ENCODE data around the gene STARD10.

The STARD10 gene

DNA sequence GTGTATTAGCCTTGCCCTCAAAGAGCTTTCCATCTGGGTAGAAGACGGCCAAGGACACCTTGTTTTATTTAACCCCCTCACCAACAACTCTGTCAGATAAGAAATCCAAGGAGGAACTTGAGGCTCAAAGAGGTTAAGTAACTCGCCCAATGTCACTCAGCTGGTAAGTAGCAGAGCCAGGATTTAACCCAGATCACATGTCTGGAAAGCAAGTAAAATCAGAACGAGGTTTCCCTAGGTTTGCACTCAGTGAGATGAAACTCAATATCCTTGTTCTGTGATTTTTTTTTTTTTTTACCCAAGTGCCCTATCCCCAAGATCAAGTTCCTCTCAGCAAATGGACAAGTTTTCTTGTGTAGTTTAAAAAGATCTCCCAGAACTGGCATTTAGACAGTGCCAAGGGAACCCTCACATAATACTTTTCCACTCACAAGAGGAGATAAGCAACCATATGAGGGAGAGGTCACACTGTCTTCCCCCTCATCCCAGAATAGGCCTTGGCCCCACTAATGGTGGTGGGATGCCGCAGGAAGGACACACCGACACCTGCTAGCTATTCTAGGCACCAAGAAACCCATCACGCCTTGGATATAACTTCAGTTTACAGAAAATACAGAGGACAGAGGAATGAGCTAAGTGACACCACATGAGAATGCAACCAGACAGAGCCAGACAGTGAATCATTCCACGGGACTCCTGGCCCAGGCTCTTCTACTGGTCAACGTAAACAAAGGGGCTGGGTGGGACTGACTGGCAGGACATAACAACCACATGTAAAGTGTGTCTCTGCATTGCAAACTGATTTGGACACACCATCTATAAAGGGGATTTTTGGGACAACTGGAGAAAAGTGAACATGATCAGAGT, 33.1 kb downstream of the STARD10 start:
- DNase-seq, result peak; percentile 70

DNA sequence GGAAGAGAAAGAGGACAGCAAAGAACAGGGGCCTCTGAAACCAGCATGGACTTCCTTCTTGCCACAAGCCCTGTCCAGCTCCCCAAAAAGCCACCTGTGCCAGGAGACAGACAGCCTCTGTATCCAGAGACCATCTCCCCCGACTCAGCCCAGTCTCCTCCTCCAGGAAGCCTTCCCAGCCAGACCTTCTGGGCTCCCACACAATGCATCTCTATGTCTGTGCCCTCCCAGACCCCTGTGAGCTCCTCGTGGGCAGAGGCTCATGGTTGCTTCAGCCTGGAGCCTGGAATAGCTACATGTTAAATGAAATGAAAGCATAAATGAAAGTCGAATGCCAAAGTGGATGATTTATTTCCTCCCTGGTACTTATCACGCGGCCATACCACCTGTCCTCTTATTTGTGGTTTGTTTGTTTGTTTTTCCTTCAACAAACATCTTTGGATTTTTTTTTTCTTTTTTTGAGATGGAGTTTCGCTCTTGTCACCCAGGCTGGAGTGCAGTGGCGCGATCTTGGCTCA, 34.3 kb downstream of the STARD10 start:
- DNase-seq, result no peak

DNA sequence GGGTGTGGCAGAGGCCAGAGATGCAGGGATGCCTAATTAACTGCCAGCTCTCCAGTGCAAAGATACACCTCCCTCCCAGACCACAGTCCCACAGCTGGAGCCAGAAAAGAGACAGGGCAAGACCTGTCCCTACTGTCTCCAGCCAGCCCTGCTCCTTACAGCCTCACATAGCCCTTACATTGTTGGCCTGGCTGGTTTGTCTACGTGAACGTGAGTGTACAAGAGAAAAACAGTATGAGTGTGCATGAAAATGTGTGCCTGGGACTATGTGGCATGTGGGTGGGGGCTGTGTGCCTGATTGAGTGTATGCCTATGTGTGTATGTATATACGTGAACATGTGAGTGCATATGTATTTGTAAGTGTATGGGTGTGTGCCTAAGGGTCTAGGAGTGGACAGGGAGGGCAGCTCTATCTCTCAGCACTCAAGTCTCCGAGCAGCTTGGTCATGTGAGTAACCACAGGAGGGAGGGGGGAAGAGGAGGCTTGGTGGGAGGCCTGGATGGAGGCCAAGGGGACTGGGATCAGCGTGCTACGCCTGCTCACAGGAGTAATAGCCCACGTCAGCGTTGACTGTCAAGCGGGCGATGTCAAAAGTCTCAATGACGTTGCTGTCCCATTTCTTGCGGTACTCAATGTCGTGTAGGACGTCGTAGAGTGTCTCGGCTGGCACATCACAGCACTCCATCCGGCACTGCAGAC, 35.0 kb downstream of the STARD10 start:
- peak; percentile 93 for DNase-seq

DNA sequence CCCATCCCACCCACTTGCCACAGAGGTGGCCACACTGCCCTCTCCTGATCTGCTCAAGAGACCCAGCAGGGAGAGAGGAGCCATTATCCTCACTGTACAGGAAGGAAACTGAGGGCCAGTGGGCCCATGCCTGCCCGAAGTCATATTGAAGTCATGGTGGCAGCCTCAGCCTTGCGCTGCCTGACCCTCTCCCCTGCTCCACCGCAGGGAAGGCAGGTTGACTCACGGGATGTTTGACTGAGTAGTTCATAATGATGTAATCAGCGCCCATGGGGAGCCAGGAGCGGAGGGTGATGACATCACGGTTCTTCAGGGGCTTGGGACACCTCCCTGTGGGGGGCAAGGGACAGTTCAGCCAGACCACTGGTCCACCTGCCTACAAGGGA, 35.5 kb downstream of the STARD10 start:
- DNase-seq, result peak; percentile 65

DNA sequence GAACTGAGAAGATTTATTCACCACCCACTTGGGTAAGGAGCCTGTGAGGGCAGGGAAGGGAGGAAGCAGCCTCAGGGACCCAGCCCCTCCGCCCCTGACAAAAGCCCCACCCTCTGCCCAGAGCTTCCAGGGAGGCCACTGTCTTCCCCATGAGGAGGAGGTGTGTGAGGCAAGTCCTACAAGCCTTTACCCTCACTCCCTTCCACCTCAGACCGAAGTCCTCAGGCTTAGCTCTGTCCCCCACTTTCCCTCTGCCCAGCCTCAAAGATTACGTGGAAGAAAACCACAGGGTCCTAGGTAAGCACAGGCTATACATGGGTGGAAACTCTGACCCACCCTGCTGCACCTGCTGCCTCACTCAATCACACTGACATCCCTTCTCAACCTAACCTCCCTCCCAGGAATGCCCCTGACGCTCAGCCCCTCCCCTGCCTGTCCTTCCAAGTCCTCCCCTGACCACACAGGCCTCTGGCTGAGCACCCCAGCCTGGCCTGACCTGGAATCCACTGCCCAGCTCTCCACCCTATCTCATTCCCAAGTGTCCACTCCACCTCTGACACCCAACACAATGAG, 38.0 kb downstream of the STARD10 start:
- DNase-seq, result no peak

DNA sequence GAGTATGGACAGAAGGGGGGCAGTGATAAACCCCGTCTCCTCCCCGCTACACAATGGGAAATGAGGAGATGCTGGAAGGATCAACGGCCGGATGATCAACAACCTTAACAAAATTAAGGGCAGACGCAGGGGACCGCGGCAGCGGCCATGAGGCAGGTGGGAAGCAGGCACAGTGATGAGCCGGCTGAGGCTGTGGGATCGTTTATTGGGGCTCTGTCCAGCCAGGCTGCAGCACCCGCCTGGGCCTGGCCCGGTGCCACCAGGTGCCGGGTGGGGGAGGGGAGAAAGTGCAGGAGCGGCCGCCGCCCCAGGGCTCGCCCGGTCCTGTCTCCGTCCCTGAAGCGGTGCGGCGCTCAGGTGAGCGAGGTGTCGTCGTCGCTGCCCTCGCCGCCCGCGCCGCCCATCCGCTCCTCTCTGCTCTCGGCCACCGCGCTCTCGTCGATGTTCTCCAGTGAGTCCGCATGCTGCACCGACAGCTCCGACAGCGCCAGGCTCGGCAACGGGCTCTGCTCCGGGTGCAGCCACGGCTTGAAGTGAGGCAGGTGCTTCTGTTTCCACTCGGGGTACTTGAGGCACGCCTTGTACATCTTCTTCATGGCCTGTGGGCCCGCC, 39.2 kb downstream of the STARD10 start:
- no peak for DNase-seq

DNA sequence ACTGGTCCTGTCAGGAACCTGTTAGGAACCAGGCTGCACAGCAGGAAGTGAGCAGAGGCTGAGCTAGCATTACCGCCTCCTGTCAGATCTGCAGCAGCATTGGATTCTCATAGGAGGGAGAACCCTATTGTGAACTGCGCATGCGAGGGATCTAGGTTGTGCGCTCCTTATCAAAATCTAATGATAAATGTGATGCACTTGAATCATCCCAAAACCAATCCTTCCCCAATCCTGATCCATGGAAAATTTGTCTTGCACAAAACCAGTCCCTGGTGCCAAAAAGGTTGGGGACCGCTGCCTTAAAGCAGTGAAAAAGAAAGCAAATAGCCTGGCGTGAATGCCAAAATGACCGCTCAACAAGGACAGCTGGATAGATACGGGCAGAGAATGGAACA, 39.7 kb downstream of the STARD10 start:
- no peak for DNase-seq

DNA sequence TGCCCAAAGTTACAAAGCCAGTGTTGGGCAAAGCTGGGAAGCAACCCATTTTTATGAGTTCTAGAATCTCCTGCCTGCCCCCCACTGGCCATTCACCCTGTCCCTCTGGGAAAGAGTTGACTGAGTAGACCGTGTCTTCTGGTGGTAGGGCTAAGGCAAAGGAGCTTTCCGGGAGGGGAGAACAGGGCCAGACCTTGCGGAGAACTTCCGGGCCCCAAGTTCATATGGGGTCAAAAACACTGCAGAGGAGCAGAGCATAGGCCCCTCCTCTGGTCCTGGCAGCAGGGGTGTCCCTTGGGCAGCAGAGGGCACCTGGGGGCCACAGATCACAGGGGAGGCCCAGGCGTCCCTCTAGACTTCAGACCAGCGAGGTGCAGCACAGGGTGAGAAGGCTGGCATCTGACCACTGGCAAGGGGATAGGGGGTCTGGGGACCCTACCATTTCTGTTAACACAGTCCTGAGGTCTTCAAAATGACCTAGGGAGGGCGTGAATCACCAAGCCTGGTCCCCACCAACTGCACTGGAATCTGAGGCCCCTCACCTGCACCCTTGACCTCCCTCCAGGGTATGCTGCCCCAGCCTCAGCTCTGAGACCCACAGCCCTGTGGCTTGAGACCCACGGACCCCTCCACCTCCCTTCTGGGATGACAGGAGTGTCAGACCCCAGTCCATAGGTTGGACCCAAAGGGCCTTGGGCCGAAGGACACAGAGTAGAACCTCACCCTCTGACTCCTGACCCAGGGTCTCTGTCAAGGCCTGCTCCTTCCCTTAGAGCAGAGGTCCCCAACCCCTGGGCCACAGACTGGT, 40.3 kb downstream of the STARD10 start:
- no peak for DNase-seq

DNA sequence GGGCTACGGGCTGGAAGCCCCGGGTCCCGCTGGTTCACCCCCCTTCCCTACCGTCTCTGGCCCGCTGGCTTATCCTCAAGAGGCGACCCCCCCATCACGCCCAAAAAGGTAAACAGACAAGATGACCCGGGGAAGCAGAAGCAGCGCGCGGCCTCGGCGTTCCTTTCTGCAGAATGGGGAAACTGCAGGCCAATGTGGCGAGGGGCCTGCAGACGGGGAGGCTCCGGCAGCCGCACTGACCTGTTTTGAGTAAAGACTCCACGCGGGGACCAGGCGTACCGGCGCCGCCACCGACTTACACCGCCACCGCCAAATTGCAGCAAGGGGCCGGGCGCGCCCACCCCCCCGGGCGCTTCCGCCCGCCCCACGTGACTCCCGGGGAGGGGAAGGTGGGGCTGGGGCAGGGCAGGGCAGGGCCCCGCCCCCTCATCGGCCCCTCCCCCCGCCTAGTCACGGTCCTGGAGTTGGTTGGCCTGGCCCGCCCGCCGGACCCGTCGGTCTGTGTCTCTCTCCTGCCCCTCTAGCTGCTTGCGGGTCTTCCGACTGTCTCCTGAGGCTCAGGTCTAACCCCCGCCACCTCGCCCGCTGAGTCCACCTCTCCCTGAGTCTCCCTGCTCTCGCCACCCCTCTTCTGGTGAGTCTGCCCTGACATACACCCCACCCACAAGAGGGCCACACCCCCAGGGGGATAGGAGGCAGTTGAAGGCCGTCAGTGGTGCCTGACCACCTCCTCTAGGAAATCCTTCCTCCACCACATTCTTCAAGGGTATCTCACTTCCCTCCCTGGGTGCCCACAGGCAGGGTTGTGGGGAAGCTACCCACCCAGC, 41.5 kb downstream of the STARD10 start, which contains the start of gene ARAP1:
Gene ARAP1, minus strand, starts transcription at position 321 of the 827 bp plus-strand sequence. CDS start 25,280 bp downstream, outside the sequence.
- DNase-seq, result peak; percentile 72

DNA sequence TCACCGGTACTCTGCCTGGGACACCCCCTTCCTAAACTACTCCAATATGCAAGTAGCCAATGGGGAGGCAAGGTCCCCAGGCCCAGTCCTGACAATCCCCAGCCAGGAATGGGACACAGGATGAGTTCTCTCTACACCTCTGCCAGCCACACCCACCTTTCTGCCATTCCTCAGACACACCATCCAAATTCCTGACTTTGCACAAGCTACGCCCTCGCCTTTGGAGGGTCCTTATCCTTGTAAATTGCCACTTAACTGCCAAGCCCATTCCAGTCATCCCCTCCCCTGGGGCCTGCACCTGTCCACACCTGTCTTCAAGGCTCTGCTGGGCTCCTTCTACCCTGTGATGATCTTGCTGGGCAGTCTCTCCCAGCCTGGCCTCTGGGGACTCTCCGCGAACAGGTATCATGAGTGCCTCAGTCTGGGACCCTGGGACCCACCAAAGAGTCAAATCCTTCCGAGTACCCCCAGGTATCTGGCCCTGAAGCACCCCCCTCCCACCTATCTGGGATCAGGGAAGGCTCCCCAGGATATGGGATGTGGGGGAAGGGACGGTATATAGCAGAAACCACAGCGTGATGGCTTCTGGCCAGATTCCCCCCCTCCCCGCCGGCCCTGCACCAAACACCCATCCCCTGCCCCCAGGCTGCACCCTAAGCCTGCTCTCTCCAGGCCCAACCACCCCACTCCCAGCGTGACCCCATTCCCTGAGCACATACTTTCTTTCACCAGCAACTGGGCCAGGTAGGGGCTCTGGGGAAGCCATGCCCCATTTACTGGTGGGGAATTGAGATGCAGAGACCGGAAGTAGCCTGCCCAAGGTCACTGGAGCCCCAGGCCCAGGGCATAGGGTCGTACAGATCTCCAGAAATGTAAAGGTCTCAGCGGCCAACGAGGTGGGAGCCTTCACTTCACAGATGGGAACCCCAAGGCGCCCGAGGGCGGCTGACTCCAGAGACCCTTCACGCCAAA, 42.4 kb downstream of the STARD10 start:
- no peak for DNase-seq

DNA sequence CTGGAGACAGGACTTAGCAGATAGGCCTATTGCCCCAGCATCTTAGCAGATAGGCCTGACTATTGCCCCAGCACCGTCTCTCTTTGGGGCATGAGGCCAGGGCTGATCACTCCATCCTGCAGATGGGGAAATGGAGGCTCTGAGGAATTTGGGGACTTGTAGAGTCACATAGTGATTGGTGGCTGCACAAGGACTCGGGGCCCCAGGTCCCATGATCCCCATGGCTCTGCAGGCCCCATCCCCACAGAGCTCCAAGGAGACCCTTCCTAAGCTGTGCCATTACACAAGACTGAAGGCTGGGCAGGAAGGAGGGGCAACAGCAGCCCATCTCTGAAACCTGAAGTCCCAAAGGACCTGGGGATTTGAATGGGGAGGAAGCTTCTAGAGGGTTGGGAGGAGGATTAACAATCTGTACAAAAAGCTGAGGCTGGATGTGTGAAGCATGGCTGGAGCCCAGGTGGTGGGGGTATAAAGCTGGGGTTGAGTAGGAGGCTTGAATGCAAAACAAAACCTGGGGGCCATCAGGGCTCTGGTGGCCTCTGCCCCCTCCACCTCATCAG, 43.2 kb downstream of the STARD10 start:
- no peak for DNase-seq

DNA sequence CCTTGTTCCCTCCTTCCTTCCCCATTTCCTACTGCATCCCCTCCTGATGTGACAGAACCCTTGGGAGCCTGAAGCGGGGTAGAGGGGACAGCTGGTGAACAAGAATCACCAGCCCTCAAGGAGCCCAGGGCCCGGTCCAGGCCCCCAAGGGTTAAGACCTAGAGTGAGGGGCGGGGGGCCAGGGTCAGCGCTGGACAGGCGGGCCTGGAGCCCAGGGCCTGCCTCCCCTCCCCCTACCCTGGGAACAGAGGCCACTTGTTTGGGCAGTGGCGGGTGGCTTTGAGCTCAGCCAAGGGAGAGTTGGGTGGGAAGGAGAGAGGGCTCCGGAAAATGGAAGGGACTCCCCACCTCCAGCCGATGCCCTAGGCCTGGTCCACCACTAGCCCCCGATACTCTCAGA, 43.8 kb downstream of the STARD10 start:
- no peak for DNase-seq

DNA sequence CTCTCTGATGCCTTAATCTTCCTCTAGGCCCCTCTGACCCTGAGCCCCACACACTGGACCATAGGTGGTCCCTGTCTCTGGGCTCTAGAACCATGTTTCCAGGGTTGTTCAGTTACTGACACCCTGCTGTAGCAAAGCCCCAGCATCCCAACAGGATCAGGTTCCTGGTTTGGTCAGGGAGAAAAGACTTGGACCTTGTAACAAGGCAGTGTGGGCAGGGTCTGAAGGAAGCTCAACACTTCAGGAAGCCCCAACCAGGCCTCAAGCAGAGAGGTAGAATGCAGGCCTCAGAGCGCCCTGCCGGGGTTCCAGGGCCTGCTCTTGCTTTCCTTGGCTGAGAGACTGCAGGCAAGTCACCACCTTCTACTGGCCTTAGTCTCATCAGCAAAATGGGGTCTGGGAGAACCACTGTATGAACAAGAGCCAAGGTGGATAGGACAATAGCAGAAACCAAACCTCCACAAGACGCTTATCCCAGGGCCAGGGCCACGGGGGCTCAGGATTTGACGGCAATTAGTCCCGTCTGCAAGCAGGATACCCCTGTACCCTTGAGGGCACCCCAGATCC, 46.5 kb downstream of the STARD10 start:
- DNase-seq, result no peak

DNA sequence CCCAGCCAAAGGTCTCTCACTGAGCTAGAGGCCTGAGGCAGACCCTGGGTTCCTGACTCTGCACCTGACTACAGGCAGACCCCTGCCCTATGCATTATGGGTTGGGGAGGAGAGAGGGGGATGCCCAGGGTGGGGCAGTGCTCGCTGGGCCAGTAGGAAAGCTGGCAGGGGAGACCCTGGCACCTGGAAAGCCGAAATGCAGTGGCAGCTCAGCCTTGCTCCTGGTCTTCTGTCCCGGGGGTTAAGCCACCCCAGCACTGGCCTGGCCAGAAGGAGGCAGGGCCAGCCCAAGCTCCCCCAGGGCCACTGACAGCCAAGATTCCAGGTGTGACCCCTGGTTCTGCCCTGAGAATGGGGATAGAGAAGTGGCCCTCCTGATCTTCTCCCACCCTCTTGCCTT, 47.0 kb downstream of the STARD10 start:
- DNase-seq, result no peak

DNA sequence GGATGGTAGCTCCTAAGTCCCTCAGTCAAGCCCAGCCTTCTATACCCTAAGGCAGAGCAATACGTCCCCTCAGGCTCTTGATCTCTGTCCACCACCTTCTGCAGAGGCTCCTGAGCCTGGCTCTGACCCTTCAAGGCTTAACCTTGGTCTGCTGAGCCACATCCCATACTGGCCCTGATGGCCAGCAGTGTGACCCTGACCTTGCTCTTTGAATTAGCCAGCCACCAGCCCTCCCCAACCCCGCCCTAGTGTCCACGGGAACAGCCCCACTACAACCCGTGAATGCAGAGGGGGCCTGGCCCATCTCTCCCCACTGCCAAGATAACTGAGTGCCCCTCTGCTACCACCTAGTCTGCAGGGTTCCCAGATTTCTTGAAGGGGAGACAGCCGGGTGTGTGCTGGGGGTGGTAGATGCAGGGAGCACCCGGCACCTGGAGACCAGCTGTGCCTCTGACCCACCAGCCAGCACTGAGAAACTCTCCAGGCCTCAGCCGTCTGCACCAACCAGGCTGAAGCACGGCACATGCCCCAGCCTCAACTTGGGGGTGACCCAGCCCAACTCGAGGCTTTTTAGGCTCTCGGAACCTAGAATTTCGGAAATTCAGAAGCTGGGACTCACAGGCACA, 47.8 kb downstream of the STARD10 start:
- no peak for DNase-seq

DNA sequence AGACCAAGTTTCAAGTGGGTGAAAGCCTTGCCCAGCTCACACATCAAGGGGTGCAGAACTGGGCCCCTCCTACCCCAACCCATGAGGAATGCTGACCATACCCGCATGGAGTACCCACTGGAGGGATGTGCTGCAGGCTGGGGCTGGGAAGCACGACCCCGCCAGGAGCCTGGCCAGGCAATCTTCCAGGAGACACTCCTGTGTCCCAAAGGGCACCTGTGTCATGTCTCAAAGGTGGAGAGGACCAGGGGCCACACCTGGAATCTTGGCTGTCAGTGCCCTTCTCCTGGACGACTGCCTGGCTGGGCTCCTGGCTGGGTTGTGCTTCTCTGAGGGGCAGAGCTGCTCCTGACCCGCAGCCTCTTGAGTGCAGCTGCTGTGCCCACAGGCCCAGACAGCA, 48.3 kb downstream of the STARD10 start:
- DNase-seq, result no peak

DNA sequence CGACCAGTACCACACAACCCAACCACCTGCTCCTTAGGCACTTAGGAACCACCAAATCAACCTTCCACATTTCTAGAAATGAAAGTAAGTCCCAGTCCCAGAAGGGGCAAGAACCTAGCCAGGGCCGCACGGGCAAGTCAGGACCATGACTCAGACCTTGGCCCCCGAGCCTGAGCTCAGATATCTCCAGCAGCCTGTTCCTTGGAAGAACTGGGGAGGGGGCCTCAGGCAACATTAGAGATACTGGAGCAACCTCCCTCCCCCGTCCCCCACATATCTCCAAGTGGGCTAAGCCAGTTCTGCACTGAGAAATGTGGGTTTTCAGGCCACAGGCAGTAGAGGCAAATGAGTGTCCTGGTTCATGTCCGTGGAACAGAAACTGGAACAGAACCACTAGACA, 49.4 kb downstream of the STARD10 start:
- DNase-seq, result no peak

DNA sequence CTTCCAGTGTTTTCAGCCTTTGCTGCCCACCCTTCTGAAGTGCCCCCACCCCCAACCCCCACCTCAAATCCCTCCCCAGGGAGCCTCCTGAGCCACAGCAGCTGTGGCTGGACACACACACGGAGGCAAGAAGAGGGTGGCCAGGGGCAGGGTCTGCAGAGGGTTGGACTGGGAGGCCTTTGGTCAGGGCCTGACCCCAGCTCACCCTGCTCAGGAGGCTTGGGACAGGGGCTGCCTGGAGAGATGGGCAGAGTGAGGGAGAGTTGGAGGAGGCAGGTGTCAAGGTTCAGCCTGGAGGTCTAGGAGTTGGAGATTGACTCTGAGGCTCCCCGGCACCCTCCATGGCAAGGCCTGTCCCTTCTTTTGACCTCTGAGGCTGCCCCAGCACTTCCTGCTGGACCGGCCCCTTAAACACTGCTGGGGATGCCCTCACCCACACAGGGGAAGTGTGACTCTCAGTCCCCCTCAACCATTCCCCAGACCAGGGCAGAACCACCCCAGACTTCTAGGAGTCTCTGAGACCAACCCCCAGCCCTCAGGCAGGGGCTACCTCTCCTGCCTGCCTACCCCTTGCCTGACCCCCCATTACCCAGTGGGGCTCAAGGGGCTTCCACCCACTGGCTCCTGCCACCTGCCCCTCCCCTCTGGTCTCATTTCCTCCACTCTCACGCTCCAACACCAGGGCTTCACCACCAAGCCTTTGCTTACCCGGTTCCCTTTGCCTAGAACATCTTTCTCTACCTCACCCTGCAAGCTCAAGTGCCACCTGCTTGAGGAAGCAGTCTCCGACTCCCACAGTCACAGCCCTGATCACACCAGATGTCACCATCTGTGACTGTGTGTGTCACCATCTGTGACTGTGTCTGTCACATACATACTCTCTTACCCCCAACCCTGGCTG, 50.3 kb downstream of the STARD10 start:
- no peak for DNase-seq

Data from fibroblast of upper back skin (primary cell).